ENCODE results near the gene ANOS1.
"Not testable (repeated sequence)": the region's sequence is repeated elsewhere in the genome, so short reads cannot be mapped to it uniquely, and the experiment has no call there.

Gene ANOS1

GRCh38 chrX:8607326-8607725 lies 124.6 kb downstream of the ANOS1 start:
- no peak for DNase-seq

- DNase-seq: no peak
These were observed 127.8 kb downstream of the ANOS1 start for GRCh38 chrX:8604131-8604530.

GRCh38 chrX:8591501-8591900 lies 140.4 kb downstream of the ANOS1 start:
- no peak for DNase-seq

- DNase-seq: no peak
These were observed 145.0 kb downstream of the ANOS1 start for GRCh38 chrX:8586953-8587352.

GRCh38 chrX:8579602-8580001 lies 152.3 kb downstream of the ANOS1 start:
- DNase-seq: no peak

- DNase-seq: no peak
These were observed 155.1 kb downstream of the ANOS1 start for GRCh38 chrX:8576821-8577220.

- no peak for DNase-seq
These were observed 166.2 kb downstream of the ANOS1 start for GRCh38 chrX:8565729-8566128.

- DNase-seq: no peak
These were observed 183.5 kb downstream of the ANOS1 start for GRCh38 chrX:8548446-8548845.

- no peak for DNase-seq
These were observed 185.2 kb downstream of the ANOS1 start for GRCh38 chrX:8546715-8547114.

- DNase-seq: no peak
These were observed 211.1 kb downstream of the ANOS1 start for GRCh38 chrX:8520791-8521190.

GRCh38 chrX:8520178-8520577 lies 211.8 kb downstream of the ANOS1 start:
- DNase-seq: no peak

GRCh38 chrX:8504451-8504850 lies 227.5 kb downstream of the ANOS1 start:
- DNase-seq: no peak

- DNase-seq: not testable (repeated sequence)
These were observed 229.8 kb downstream of the ANOS1 start for GRCh38 chrX:8502101-8502500.

GRCh38 chrX:8500203-8500602 lies 231.7 kb downstream of the ANOS1 start:
- DNase-seq: no peak

- not testable (repeated sequence) for DNase-seq
These were observed 236.9 kb downstream of the ANOS1 start for GRCh38 chrX:8495036-8495435.

GRCh38 chrX:8484360-8484949 lies 247.5 kb downstream of the ANOS1 start:
- no peak for DNase-seq

Measured in bone marrow (tissue), 2 donors.